ENCODE results near the gene A2ML1. TPM values are rescaled to one million over a fixed set of nuclear protein-coding genes. Genes with fewer than 3 reads are reported as not detected.

The A2ML1 gene
- total and polyA plus RNA-seq, 2 donors (not counting 3 experiments of a cell fraction or from before 2014, with no cell fraction given), result not detected

GRCh38 chr12:8779281-8779680 lies 43.1 kb upstream of the A2ML1 start:
- Histone ChIP-seq H3K9me3 (replicated peaks; ENCODE audit: control insufficient read depth, insufficient read depth, low read length) (no peaks in the 10 kb centered on the region), H3K9ac (replicated peaks; ENCODE audit: extremely low read depth, insufficient read depth, low read length) (no peak overlapping the region), H3K27me3 (ENCODE audit: control insufficient read depth in 2 of 2, insufficient read depth in 2 of 2, low read length in 2 of 2) (no peaks in the 10 kb centered on the region), H2AFZ (ENCODE audit: low read depth, low read length) (no peak overlapping the region), H3K36me3 (ENCODE audit: control insufficient read depth in 2 of 2, extremely low read depth in 1 of 2, insufficient read depth in 2 of 2, low read length in 2 of 2) (peaks cover 0 to 10% of the 10 kb centered on the region in 2 experiments), H3K27ac (ENCODE audit: insufficient read depth, low read depth, low read length) (no peak overlapping the region), H4K20me1 (replicated peaks; ENCODE audit: control insufficient read depth, extremely low read depth, insufficient read depth, low read length) (no peaks in the 10 kb centered on the region), H3K79me2 (ENCODE audit: control insufficient read depth, insufficient read depth, low read length) (no peaks in the 10 kb centered on the region), H3K4me3 (replicated peaks in 1 of 3; ENCODE audit: insufficient read depth in 1 of 3, low read depth in 1 of 3, low read length in 3 of 3) (no peak overlapping the region), H3K9me1 (replicated peaks; ENCODE audit: control insufficient read depth, extremely low read depth, insufficient read depth, low read length) (no peaks in the 10 kb centered on the region), H3K4me1 (ENCODE audit: control insufficient read depth, extremely low read depth, insufficient read depth, low read length) (peaks cover 4% of the 10 kb centered on the region), H3K4me2 (ENCODE audit: insufficient read depth, low read length) (no peak overlapping the region)
- dilution Hi-C loops (cut with MboI; ENCODE audit: extremely low pct_ligation_motif_present, low sequenced_read_pairs), result no loop called here
- TF ChIP-seq MYC (IDR thresholded peaks at IDR 0.05; ENCODE audit: low read depth, low read length) (no peak), JUN (IDR thresholded peaks at IDR 0.05; ENCODE audit: borderline replicate concordance, insufficient read depth, insufficient read length, low read depth) (no peak), EZH2 (IDR thresholded peaks at IDR 0.05; ENCODE audit: borderline replicate concordance, low read depth, low read length, severe bottlenecking) (no peak), FOS (IDR thresholded peaks at IDR 0.05; ENCODE audit: borderline replicate concordance, insufficient read depth, low read length) (no peak), POLR2AphosphoS5 (IDR thresholded peaks at IDR 0.05; ENCODE audit: insufficient read depth, low read depth, low read length) (no peak), GATA2 (IDR thresholded peaks at IDR 0.05; ENCODE audit: insufficient read depth, insufficient read length, low read depth, low read length) (no peak), POLR2A (IDR thresholded peaks at IDR 0.05; ENCODE audit: low read depth, low read length) (no peak)
- TF ChIP-seq, protein P1, sequence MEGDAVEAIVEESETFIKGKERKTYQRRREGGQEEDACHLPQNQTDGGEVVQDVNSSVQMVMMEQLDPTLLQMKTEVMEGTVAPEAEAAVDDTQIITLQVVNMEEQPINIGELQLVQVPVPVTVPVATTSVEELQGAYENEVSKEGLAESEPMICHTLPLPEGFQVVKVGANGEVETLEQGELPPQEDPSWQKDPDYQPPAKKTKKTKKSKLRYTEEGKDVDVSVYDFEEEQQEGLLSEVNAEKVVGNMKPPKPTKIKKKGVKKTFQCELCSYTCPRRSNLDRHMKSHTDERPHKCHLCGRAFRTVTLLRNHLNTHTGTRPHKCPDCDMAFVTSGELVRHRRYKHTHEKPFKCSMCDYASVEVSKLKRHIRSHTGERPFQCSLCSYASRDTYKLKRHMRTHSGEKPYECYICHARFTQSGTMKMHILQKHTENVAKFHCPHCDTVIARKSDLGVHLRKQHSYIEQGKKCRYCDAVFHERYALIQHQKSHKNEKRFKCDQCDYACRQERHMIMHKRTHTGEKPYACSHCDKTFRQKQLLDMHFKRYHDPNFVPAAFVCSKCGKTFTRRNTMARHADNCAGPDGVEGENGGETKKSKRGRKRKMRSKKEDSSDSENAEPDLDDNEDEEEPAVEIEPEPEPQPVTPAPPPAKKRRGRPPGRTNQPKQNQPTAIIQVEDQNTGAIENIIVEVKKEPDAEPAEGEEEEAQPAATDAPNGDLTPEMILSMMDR (IDR thresholded peaks at IDR 0.05; ENCODE audit: extremely low read depth in 1 of 2, insufficient read depth in 1 of 2, low read depth in 1 of 2, low read length in 2 of 2), result no peak
- TF ChIP-seq, protein P2, sequence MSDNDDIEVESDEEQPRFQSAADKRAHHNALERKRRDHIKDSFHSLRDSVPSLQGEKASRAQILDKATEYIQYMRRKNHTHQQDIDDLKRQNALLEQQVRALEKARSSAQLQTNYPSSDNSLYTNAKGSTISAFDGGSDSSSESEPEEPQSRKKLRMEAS (IDR thresholded peaks at IDR 0.05; ENCODE audit: insufficient read depth, insufficient read length), result no peak
- no peak for FAIRE-seq
- POLR2A ChIA-PET, result no interaction called here
- intact Hi-C loops (cut with micrococcal nuclease), result no loop called here
- peak; percentile 32 for DNase-seq (ENCODE audit: low read depth, low spot score)
- CTCF ChIA-PET, result interaction anchor here (0.9 to 1.2 kb wide), 2 partner anchors 81 to 122 kb away, joined by 3 read pairs; no protein-coding TSS in a partner anchor
- no TSS peak for BruUV-seq (replicated peaks)

Measured in endothelial cell of umbilical vein (primary cell).